Measurements from ENCODE around the gene GCDH. TPM values are rescaled to one million over a fixed set of nuclear protein-coding genes. Genes with fewer than 3 reads are reported as not detected.
"Not testable (repeated sequence)": the region's sequence is repeated elsewhere in the genome, so short reads cannot be mapped to it uniquely, and the experiment has no call there.

Gene GCDH
- total and polyA plus RNA-seq, 2 donors from 2014 or later: 21.9 to 45.6 TPM

GRCh38 chr19:12843999-12844732 lies 46.8 kb upstream of the GCDH start:
- DNase-seq (no peak), FAIRE-seq (no peak)
- Histone ChIP-seq H3K4me1 (ENCODE audit: control insufficient read depth in 2 of 3, insufficient read depth in 2 of 3, low read depth in 1 of 3, low read length in 3 of 3) (peaks cover 0 to 7% (median 0%) of the 10 kb centered on the region in 3 donors), H3K36me3 (ENCODE audit: control insufficient read depth in 2 of 3, insufficient read depth in 3 of 3, low read length in 3 of 3) (no peaks in the 10 kb centered on the region), H3K9me3 (ENCODE audit: control insufficient read depth in 2 of 3, insufficient read depth in 1 of 3, low read length in 3 of 3) (no peaks in the 10 kb centered on the region), H3K27ac (ENCODE audit: low read depth in 2 of 2, low read length in 2 of 2) (no peak overlapping the region), H3K27me3 (ENCODE audit: control insufficient read depth, insufficient read depth, low read length) (peaks cover 15% of the 10 kb centered on the region), H3K4me3 (ENCODE audit: low read length in 3 of 3) (no peak overlapping the region), H3K9ac (ENCODE audit: low read length in 3 of 3) (no peak overlapping the region)
- intact Hi-C loops (cut with DNase I): loop anchor here (5.0 kb wide), 1 partner anchor 82 kb away; no protein-coding TSS in a partner anchor
- TF ChIP-seq CTCF (IDR thresholded peaks at IDR 0.05; ENCODE audit: borderline replicate concordance, extremely low read depth, insufficient read depth): no peak

GRCh38 chr19:12846613-12847012 lies 44.3 kb upstream of the GCDH start:
- not testable (repeated sequence) for H3K27me3 ChIP-seq (ENCODE audit: control insufficient read depth, insufficient read depth, low read length)

GRCh38 chr19:12847159-12848139 lies 43.5 kb upstream of the GCDH start:
- FAIRE-seq: no peak
- intact Hi-C loops (cut with DNase I): no loop called here
- Histone ChIP-seq H3K4me1 (ENCODE audit: control insufficient read depth in 2 of 3, insufficient read depth in 2 of 3, low read depth in 1 of 3, low read length in 3 of 3) (peaks cover 0 to 7% (median 0%) of the 10 kb centered on the region in 3 donors), H3K9ac (ENCODE audit: low read length in 3 of 3) (no peak overlapping the region), H3K9me3 (ENCODE audit: control insufficient read depth in 2 of 3, insufficient read depth in 1 of 3, low read length in 3 of 3) (no peaks in the 10 kb centered on the region), H3K27ac (ENCODE audit: low read depth in 2 of 2, low read length in 2 of 2) (no peak overlapping the region), H3K27me3 (ENCODE audit: control insufficient read depth, insufficient read depth, low read length) (peaks cover 4% of the 10 kb centered on the region), H3K36me3 (ENCODE audit: control insufficient read depth in 2 of 3, insufficient read depth in 3 of 3, low read length in 3 of 3) (no peaks in the 10 kb centered on the region), H3K4me3 (ENCODE audit: low read length in 3 of 3) (peak overlapping the region in 1 of 3 donors; percentile 33)
- peak; percentile 99 for TF ChIP-seq CTCF (IDR thresholded peaks at IDR 0.05; ENCODE audit: borderline replicate concordance, extremely low read depth, insufficient read depth)
- DNase-seq: peak; percentile 85 to 93 (median 92)

More at GRCh38 chr19:12846613-12847012, 44.3 kb upstream of the GCDH start:
- H3K9ac ChIP-seq (ENCODE audit: low read length in 3 of 3); FAIRE-seq; H3K36me3 ChIP-seq (ENCODE audit: control insufficient read depth in 2 of 3, insufficient read depth in 3 of 3, low read length in 3 of 3); H3K9me3 ChIP-seq (ENCODE audit: control insufficient read depth in 2 of 3, insufficient read depth in 1 of 3, low read length in 3 of 3); H3K27ac ChIP-seq (ENCODE audit: low read depth in 2 of 2, low read length in 2 of 2); intact Hi-C loops (cut with DNase I); H3K4me1 ChIP-seq (ENCODE audit: control insufficient read depth in 2 of 3, insufficient read depth in 2 of 3, low read depth in 1 of 3, low read length in 3 of 3); H3K4me3 ChIP-seq (ENCODE audit: low read length in 3 of 3); DNase-seq: not testable (repeated sequence)

GRCh38 chr19:12856653-12857052 lies 34.3 kb upstream of the GCDH start:
- no peak overlapping the region for H3K4me3 ChIP-seq (ENCODE audit: low read length in 3 of 3)
- no peaks in the 10 kb centered on the region for H3K4me1 ChIP-seq (ENCODE audit: control insufficient read depth in 2 of 3, insufficient read depth in 2 of 3, low read depth in 1 of 3, low read length in 3 of 3)
- TF ChIP-seq CTCF (IDR thresholded peaks at IDR 0.05; ENCODE audit: borderline replicate concordance, extremely low read depth, insufficient read depth): no peak
- no peaks in the 10 kb centered on the region for H3K9me3 ChIP-seq (ENCODE audit: control insufficient read depth in 2 of 3, insufficient read depth in 1 of 3, low read length in 3 of 3)
- H3K27ac ChIP-seq (ENCODE audit: low read depth in 2 of 2, low read length in 2 of 2): no peak overlapping the region
- no peaks in the 10 kb centered on the region for H3K36me3 ChIP-seq (ENCODE audit: control insufficient read depth in 2 of 3, insufficient read depth in 3 of 3, low read length in 3 of 3)
- no peak for DNase-seq
- no peak overlapping the region for H3K9ac ChIP-seq (ENCODE audit: low read length in 3 of 3)
- no peaks in the 10 kb centered on the region for H3K27me3 ChIP-seq (ENCODE audit: control insufficient read depth, insufficient read depth, low read length)
- intact Hi-C loops (cut with DNase I): no loop called here
- no peak for FAIRE-seq

All from kidney (tissue), 14 donors.